Cardiac muscle cell (in vitro differentiated cells and primary cell): Measurements from ENCODE around the gene MRPS27. TPM values are rescaled to one million over a fixed set of nuclear protein-coding genes. Genes with fewer than 3 reads are reported as not detected.

Source experiments
- DNase-seq, 2 donors: peaks; one replicate each; pipeline versions ENCODE4 v3.0.0 to v3.0.0-alpha.2; 2010 to 2017; ENCODE audit warnings: low read depth in 1 of 2, low spot score in 1 of 2
- H3K27ac ChIP-seq: fragments of 200-600 bp; sonication (generic); 2 replicates; pipeline ENCODE4 v1.5.1; 2016
- H3K27me3 ChIP-seq: fragments of 200-600 bp; sonication (generic); 2 replicates; pipeline ENCODE4 v1.6.0; 2016; ENCODE audit warnings: control low read depth
- H3K36me3 ChIP-seq: fragments of 200-600 bp; sonication (generic); 2 replicates; pipeline ENCODE4 v1.5.1; 2016; ENCODE audit warnings: control low read depth
- H3K4me1 ChIP-seq: fragments of 200-600 bp; sonication (generic); 2 replicates; pipeline ENCODE4 v1.8.1; 2017; ENCODE audit warnings: low read depth, mild to moderate bottlenecking, mixed run types
- H3K4me3 ChIP-seq: fragments of 200-600 bp; sonication (generic); 2 replicates; pipeline ENCODE4 v1.5.1; 2016; ENCODE audit warnings: mild to moderate bottlenecking
- H3K9me3 ChIP-seq: fragments of 200-600 bp; sonication (generic); 2 replicates; pipeline ENCODE4 v1.5.1; 2017; ENCODE audit warnings: low read depth, mild to moderate bottlenecking, control low read depth
- polyA plus RNA-seq: library from polyadenylated mRNA; unstranded; fragments of >200 nt; fragmentation: Nextera tagmentation; extraction: Ambion mirVana; gene quantifications from 2 replicates; pipeline ENCODE4 v1.2.1, GENCODE V29; 2016
- total RNA-seq: library from RNA; depleted of rRNA; stranded (reverse); fragments of >200 nt; gene quantifications from 2 replicates; pipeline ENCODE4 v1.2.3, GENCODE V29; 2016
- TF ChIP-seq, protein P1 (sequence below): IDR thresholded peaks from 2 replicates; pipeline ENCODE4 v1.5.1; 2012; ENCODE audit warnings: low read depth, mild to moderate bottlenecking, low read length

Gene MRPS27
- total and polyA plus RNA-seq, 2 experiments from 2014 or later = 58.1 to 64.1 TPM

DNA sequence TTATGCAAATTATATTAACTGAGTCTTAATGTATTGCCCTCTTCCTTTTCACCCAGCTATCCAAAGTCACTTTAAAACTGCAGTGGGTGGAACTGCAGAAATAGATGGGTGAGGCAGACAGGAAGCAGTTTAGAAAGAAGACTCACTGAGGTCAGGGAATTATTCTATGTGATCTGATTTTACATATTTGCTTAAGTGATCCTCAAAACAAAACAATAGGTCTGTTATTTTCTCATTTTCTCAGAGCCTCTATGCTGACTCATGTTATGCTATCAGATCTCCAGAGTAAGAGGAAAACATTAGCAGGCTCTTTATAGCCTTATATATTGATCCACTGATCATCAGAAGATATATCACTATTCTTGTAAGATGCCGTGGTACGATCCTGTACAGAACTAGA lies 63.5 kb downstream of the MRPS27 start:
- no peak overlapping the region for H3K27ac ChIP-seq
- no peaks in the 10 kb centered on the region for H3K36me3 ChIP-seq
- peaks cover 12% of the 10 kb centered on the region for H3K4me1 ChIP-seq
- no peaks in the 10 kb centered on the region for H3K27me3 ChIP-seq
- no peak overlapping the region for H3K4me3 ChIP-seq
- no peak for DNase-seq
- TF ChIP-seq, protein P1, sequence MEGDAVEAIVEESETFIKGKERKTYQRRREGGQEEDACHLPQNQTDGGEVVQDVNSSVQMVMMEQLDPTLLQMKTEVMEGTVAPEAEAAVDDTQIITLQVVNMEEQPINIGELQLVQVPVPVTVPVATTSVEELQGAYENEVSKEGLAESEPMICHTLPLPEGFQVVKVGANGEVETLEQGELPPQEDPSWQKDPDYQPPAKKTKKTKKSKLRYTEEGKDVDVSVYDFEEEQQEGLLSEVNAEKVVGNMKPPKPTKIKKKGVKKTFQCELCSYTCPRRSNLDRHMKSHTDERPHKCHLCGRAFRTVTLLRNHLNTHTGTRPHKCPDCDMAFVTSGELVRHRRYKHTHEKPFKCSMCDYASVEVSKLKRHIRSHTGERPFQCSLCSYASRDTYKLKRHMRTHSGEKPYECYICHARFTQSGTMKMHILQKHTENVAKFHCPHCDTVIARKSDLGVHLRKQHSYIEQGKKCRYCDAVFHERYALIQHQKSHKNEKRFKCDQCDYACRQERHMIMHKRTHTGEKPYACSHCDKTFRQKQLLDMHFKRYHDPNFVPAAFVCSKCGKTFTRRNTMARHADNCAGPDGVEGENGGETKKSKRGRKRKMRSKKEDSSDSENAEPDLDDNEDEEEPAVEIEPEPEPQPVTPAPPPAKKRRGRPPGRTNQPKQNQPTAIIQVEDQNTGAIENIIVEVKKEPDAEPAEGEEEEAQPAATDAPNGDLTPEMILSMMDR = no peak
- no peaks in the 10 kb centered on the region for H3K9me3 ChIP-seq

DNA sequence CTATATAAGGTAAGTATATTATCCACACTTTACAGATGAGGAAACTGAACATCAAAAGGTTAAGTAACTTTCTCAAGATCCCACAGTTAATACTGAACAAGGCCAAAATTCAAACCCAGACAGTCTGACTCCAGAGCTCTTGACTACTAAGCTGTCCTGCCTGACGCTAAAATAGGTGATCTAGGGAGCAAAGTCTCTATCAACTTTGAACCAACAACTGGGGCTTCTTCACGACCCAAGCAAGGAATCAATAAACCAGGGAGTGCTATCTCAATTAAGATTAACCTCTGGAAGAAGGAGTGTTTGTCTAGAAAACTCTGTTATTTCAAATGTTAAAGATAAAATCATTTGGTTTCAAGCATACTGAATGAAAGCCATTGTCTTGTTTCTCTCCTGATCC lies 64.4 kb downstream of the MRPS27 start:
- DNase-seq = no peak
- H3K4me1 ChIP-seq = peaks cover 12% of the 10 kb centered on the region
- H3K4me3 ChIP-seq = no peak overlapping the region
- no peaks in the 10 kb centered on the region for H3K36me3 ChIP-seq
- TF ChIP-seq, protein P1 = no peak
- H3K9me3 ChIP-seq = no peaks in the 10 kb centered on the region
- H3K27me3 ChIP-seq = no peaks in the 10 kb centered on the region
- H3K27ac ChIP-seq = no peak overlapping the region

DNA sequence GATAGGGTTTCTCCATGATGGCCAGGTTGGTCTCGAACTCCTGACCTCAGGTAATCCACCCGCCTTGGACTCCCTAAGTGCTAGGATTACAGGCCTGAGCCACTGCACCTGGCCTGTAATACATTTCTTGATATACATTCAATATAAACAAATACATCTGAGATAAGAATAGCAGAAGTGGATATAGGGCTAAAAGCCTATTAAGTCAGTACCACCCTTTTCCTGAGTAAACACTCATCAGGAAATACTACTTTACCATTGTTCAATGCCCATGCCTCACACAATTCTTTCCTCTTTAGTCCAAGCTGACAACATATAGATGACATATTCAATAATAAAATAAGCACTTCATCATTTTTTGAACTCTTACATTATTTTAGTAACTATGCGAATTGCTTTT lies 64.8 kb downstream of the MRPS27 start:
- Histone ChIP-seq H3K4me3 (no peak overlapping the region), H3K27me3 (no peaks in the 10 kb centered on the region), H3K36me3 (no peaks in the 10 kb centered on the region), H3K9me3 (no peaks in the 10 kb centered on the region), H3K27ac (no peak overlapping the region), H3K4me1 (peaks cover 12% of the 10 kb centered on the region)
- DNase-seq = no peak
- TF ChIP-seq, protein P1 = no peak

DNA sequence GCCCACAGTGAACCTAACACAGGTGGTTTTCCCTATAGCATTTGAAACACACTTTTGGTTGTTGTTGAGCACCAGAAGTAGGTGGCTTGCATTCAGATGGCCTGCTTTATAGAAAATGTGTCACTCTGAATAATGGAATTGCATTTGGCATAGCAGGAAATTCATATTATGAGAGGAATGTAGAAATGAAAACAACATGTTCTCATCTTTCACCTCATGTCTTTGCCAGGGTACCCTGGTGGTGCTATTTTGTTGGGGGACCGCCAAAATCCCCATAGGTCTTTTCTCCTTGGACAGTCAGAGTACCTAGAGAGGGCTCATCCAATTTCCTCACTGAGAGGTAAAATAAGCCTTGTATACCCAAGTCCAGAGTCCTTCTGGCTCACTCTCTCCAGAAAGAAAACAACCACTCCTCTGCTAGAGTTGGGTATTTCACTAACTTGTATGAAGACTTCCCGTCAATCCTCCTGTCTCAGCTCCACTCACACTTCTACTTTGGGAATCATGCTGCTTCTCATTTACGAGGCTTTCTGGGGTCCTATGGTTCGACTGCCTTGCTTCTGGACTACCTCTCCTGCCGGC lies 67.4 kb downstream of the MRPS27 start:
- H3K9me3 ChIP-seq = no peaks in the 10 kb centered on the region
- H3K27me3 ChIP-seq = no peaks in the 10 kb centered on the region
- no peak for DNase-seq
- TF ChIP-seq, protein P1 = no peak
- no peak overlapping the region for H3K27ac ChIP-seq
- H3K4me1 ChIP-seq = peaks cover 16% of the 10 kb centered on the region
- H3K4me3 ChIP-seq = no peak overlapping the region
- no peaks in the 10 kb centered on the region for H3K36me3 ChIP-seq

DNA sequence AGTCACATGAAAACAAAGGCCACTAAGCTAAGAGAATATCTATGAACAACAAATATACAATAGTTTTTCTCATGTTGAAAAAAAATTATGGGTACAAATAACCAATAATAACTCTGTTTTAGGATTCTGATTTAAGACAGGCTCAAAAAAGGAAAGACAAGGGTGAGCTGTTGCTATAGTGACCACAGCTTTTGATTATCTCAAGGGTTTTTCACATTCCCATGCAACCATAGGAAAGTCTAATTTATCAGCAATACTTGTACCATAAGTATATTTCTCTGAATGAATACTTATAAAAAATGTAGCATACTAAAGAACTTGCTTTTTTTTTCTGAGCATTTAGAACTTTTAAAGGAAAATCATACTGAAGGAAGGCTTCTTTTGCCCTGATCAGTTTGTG lies 68.0 kb downstream of the MRPS27 start:
- H3K4me3 ChIP-seq = no peak overlapping the region
- peaks cover 22% of the 10 kb centered on the region for H3K4me1 ChIP-seq
- no peak overlapping the region for H3K27ac ChIP-seq
- TF ChIP-seq, protein P1 = no peak
- H3K9me3 ChIP-seq = no peaks in the 10 kb centered on the region
- H3K27me3 ChIP-seq = no peaks in the 10 kb centered on the region
- no peak for DNase-seq
- no peaks in the 10 kb centered on the region for H3K36me3 ChIP-seq
